GM18870 (cell line): Measurements from ENCODE around the gene SH2D2A.

ENCODE experiments used
- ATAC-seq: cut with Tn5 transposase; IDR thresholded peaks from one replicate; pipeline ENCODE4 v1.9.1; 2021; ENCODE audit warnings: moderate library complexity; ENCODE audit not compliant: unreplicated experiment

The SH2D2A gene

DNA sequence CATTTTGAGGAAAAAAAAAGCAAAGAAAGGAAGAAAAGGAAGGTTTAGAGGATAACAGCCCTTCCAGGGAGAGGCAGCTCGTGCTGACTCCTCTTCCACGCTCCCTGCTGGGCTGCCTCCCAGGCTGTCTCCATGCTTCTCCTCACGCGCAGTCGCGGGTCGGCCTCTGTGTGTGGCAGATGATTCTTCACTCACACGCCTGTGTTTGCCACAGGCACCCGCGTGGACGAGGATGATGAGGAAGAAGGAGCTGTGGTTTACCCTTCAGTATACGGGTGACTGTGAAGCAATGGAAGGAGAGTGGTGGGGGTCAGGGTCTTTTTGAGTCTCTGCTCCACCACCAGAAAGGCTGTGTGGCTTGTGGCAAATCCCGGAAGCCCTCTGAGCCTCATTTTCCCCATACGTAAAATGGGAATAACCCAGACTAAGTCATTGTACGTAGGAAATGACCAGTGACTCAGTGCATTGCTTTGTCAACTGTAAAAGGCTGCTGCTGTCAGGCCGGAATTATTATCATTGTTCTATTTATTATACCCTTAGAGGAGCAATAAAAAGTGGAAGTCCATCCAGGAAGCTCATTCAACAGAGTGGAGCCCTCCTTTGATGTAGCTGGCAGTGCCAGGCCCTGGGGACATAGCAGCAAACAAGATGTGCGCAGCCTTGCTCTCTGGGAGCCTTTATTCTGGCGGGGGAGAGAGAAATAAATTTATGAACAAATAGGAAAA is 11.9 kb upstream of the SH2D2A start:
- ATAC-seq: no peak

DNA sequence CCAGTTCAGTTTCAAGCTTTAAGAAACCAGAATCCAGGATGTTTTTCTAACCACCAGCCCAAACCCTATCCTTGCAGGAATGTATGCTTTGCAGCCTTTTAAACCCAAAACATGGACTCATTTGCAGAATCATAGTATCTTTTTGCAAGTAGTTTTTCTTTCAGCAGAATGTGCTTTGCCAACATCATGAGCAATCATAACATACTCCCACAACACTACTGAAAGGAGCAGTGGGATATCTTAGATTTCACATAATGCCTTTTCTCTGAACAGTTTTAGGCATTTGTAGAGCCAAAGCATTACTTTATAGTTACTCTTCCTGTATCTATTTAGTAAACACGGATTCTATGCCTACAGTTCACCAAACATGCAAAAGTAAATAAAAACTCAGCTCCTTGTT is 10.0 kb upstream of the SH2D2A start:
- no peak for ATAC-seq

DNA sequence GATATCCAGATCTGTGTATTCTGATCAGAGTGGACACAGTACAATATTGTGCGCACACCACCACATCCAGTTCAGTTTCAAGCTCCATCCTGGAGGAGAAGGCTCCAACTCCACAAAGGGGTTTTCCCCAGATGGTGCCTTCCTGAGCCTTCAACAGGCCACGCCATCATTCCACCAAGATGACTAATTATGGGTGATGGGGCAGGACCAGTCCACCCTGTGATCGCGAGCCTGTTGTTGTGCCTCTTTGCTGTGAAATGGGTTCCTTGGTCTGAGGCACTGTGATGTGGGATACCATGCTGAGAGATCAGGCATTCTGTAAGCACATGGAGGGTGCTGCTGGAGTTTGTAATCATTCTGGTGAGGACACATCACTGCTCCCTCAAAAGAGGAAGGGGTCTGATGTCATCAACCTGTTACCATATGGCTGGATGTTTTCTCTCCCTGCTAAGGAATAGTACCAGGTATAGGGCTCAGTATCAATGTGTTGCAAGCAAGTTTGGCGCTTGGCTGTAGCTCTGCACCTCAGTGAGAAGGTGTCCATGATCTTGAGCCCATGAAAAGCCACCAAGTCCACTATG is 6.7 kb upstream of the SH2D2A start:
- ATAC-seq: no peak

DNA sequence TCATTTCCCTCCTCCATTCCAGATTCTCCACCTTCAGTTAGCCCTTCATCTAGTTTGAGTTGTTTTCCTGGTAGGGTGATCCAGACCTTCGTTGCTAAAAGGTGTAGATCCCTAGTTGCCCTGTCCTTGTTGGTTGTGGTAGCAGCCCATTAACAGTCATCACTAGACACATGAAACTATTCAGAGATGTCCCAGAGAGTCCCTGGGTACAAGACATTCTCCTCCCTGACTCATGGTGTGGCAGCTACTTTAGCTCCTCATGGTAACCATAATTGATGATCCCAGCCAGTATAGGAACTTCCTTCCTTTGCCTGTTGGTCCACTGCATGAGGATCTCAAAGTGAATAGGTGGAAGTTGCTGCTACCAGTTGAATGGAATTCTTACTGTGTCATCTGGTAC is 6.0 kb upstream of the SH2D2A start:
- no peak for ATAC-seq

DNA sequence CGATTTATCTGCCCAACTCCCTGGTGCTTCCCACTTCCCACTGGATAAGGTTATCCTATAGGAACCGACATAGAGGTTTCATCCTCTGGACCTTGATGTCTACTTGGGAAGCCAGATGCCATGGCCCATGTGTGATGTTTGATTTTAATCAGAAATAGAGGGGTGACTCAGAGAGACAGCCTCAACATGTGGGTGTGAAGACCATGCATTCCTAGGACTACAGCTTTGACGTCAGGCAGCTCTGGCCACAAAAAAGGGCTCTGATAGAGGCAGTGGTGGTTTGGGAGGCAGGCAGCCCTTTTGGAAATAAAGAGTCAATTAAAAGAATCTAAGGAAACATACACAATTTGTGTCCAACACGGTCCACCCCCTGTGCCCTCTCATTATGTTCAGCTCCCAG is 5.2 kb upstream of the SH2D2A start:
- ATAC-seq: no peak

DNA sequence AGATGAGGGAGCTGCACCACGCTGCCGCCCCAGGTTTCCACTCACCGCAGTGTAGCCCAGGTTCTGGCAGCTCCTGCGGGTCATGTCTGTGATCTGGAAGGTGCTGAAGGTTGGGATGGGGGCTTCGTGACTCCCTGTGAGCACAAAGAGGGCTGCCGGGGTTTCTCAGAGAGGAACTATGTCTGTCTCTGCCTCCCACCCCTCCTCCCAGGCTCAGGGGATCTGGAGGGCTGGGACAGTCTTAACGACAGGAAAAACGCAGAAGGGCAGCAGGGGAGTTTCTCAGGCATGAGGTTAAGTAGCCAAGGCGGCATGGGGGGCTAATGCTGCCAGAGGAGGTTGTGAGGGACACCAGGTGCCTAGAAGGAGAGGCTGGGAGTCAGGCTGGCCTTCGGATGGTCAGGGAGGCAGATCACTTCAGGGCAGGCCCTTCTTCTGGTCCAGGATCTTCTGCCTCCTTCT is 656 bp downstream of the SH2D2A start:
- no peak for ATAC-seq

DNA sequence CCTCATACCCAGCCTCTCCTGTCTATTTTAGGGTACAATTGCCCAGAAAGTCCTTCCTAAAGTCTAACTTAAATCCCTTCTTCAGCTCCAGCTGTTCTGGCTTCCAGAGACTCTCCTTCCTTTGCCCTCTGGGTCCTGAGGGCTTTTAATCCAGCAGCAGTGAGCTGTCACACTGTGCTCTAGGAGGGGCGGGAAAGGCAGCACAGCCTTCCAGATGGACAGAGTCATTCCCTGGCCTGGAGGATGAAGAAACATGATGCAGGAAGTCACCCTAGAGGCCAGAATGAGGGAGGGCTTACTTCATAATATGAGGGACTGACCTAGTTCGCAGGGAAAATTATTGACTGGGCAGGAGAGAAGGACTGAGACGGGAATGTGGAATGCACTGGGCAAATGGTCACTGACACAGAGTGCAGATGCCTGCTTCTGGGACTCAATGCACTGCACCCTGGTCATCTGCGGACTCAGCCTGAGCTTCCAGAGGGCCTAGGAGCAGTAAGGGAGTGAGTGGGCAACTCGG is 1.3 kb downstream of the SH2D2A start:
- no peak for ATAC-seq

DNA sequence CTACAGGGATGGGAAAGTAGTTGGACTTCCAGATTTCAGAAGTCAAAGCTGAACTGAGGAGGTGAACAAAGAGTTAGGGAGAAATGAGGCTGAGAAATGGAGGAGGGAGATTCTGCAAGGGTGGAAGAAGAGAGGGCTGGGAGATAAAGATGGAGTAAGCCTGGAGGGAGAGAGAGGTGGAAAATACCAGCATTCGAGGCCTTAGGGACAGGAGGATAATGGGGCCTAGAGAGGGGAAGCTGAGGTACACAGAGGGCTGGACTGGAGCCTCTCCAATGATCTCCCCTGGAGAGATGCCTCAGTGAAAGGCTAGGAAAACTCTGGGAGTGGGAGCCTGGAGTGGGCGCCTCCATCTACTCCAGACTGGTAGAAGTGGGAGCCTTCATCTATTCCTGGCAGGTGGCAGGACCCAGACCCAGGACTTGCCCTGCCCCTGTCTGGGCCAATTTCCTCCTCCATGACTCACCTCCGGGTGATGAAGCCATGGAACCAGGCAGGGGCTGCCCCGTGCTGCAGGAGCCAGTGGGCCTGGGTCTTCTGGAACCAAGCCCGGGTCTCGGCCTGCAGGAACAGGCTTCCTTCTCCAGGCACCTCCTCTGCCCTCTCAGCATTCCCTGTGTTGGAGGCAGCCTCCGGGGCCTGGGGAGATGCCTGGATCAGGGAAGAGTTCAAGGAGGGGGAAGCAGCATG is 1.9 kb downstream of the SH2D2A start:
- ATAC-seq: no peak

DNA sequence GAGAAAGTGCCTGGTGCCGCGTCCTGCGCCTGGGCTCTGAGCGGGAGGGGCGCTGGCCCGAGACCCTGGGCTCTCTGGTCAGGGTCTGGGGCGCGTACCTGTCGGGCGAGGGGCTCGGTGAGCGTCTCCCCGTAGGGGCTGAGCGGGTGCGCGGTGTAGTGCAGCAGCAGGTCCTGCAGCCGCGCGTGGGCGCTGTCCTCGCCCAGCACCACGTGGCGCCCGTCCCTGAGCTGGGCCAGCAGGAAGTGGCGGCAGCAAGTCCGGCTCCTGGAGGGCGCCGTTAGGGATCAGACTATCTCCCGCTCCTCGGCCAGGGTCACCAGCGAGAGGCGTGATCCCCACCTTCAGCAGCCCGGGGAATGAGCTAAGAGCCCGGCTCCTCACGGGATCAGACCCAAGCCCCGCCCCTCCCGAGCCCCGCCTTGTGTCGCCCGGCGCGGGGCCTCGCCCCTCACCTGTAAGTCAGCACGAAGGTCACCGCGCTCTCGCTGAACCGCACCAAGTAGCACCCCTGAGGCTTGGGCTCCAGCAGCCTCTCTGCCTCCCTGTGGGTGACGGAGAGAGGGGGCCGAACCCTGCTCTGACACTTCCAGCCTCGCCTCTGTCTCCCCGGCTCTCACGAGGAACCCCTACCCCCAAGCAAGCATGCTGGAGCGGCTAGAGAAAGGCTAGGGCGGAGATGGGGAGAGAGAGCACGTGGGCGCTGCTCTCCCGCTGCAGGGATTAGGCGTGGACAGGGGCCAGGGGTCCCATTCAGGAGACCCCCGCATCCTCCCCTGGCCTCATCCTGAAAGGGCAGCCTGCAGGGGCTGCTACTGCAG is 2.7 kb downstream of the SH2D2A start:
- no peak for ATAC-seq

DNA sequence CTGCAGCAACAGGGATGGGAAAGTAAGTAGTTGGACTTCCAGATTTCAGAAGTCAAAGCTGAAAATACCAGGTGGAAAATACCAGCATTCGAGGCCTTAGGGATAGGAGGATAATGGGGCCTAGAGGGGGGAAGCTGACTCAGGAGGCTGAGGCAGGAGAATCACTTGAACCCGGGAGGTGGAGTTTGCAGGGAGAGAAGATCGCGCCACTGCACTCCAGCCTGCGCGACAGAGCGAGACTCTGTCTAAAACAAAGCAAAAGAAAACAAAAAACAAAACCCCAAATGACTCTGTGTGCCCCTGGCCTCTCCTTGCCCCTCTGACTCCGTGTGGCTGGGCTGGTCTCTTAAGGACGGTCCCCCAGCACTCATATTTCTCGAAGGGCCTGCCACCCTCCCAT is 3.4 kb downstream of the SH2D2A start:
- no peak for ATAC-seq

DNA sequence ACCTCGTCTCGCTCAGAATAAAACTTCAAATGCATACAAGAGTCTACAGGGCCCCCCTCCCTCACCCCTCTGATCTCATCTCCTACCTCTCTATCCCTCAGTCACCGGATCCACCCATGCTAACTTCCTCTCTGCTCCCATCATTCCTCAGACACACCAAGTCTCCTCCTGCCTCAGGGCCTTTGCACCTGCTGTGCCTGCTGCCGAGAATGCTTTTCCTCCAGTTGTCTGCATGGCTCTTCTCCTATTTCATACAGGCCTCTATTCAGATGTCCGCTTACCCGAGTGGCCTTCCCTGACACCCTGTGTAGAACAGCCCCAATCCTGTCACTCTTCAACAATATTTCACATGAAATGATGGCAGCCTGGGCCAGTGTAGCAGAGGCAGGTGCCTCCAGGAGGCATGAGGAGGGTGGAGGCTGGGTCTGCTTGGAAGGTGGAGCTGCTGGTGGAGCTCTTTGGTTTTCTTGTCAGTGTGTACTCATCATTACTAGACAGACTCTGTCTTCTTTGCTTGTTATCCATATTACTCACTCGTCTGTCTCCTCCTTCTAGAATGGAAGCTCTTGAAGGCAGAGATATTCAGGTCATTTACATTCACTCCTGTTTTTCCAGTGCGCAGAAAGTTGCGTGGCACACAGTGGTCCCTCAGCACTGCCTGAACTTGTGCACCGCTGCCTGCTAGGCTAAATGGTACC is 4.2 kb downstream of the SH2D2A start:
- ATAC-seq: no peak

DNA sequence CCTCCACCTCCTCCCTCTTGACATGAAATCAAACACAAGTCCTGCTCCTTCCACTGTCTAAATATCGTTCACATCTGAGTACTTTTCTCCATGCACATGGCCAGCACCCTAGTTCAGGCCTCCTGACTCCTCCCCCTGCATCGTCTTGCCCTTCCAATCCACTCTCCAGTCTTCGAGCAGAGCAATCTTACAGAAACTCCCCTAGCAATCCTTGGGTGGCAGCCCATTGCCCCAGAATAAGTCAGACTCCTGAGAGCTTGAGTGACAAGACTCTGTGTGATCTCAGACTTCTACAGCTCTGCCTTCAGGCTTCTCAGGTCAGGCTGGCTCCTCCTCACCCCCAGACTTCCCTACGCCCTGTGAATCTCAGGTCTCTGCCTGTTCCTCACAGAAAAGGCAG is 5.5 kb downstream of the SH2D2A start:
- ATAC-seq: no peak

DNA sequence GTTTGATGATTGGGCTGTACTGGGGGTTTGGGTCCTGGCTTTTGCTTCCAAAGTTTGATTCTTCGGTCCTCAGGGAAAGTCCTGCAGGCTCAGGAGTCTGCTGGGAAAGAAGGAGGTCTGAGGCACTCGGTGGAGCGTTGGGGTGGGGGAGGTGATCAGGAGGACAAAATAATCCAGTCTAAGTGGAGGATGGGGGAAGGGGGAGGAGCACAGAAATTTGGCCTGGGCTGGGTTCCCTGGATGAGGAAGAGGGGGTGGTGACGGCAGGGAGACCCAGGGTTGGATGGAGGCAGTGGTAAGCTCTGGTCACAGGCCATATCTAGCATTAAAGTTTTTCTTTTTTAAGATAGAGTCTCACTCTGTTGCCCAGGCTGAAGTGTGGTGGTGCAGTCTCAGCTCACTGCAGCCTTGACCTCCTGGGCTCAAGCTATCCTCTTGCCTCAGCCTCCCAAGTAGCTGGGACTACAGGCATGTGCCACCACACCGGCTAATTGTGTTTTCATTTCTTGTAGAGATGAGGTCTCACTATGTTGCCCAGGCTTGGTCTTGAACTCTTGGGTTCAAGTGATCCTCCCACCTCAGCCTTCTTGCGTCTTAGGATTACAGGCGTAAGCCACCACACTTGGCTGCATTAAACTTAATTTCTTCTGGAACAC is 6.8 kb downstream of the SH2D2A start:
- no peak for ATAC-seq

DNA sequence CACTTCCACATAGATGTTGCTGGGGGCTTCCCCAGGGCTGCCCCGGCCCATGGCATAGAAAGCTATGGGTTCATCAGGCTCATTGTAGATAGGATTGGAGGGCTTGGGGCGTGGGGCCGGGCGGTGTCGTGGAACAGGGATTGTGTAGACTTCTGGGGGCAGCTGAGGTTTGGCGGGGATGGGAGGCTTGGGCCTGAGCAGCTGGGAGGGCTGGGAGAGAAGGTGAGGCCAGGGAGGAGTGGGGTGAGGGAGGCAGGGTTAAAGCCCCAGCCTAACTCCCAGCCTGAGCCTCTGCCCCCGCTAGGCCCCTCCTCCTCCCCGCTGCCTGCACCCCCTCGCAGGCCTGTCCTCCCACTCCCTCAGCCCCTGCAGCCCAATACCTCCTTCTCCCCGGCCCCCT is 7.4 kb downstream of the SH2D2A start:
- ATAC-seq: no peak

DNA sequence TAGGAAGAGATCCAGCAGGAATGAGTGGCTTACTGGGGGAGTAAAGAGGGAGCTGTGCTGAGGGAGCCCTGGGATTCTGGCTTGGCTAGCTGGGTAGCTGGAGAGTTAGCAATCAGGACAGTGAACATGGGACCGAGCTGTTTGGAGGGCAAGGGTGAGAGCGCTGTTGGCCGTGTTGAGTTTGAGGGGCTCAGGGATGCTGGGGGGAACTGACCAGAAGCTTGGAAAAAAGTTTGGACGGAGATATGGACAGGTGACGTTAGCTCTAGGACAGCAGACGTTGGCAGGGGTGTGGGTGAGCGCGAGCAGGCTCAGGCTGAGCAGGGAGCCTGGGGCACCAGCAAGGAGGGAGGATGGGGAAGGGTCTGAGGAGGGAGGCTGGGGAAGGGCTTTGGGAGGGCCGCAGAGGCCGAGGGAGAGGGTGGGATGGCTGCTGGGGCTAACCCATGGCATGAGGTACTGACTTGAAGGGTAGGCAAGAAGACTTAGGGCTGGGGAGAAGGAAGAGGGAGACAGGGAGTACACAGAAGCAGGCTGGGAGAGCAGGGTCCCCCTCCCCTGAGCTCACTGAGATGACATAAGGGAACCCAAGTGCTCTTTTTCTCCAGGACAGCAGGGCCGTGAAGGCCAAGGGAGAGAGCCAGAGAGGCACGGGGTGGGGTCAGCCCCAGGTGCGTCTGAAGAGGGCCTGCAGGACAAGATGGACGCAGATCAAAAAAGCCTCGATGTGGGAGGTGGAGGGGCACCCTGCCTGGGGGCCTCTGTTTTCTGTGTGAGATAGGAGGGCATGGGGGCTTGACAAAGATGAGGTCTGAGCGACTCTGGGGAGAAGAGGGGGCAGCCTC is 8.2 kb downstream of the SH2D2A start:
- no peak for ATAC-seq

DNA sequence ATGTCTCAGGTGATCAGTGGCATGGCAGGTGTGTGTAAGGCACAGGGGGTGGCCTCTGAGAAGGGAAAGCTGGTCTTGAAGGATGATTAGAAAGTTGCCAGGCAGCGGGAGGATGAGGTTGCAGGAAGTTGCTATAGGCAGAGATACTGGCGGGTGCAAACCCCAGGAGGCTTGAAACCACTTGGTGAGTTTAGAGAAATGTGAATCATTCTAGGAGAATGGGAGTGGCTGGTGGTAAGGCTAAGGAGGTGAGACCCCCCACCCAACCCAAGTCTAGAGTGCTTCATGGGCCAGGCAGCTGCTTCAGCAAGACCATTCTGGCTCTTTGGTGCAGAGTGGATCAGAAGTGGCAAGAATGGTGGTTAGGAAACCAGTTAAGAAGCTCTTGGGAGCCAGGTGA is 9.0 kb downstream of the SH2D2A start:
- ATAC-seq: no peak

DNA sequence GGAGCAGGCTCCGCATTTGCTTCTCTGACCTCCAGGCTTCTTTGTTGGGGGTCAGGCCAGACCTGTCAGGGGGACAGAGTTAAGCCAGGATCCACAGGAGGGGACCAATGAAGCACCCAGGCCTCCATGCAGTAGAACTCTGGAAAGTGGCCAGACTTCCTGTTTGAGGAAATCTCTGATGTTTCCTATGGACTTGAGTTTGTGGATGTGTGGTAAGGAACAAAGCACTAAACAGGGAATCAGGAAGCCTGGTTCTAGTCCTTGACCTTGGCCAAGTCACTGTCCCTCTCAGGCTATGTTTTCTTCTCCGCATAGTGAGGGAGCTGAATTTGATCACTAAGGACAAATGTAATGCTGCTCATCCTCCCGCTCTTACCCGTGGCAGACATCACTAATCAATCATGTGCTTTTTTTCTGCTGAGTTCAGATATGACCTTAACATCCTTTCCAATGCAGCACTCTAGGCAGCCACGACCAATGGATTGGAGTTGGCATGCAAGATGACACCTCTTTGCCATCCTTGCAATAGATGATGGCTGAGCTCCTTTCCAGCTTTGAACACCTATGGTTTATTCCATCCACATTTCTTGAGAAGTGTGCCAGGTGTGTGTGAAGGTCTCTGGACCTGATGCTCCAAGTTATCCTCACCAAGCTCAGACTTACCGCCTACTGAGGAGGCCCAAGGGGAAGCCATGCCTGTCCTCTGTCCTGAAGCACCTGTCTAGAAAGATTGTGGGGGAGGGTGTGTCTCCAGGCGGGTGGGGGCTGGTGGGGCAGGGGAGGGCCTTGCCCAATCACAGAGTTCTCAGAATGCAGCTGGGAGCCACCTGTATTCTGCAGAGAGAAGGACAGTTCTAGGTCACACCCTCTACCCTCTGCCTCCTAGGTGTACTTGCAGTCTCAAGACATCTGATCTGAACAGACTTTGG is 9.9 kb downstream of the SH2D2A start:
- ATAC-seq: no peak
